Glomerular endothelial cell (primary cell): ENCODE results near the gene GOLM1. TPM values are rescaled to one million over a fixed set of nuclear protein-coding genes. Genes with fewer than 3 reads are reported as not detected.
A peak's percentile ranks its signal among the peaks of the same experiment; 100 is the strongest.
"Not testable (repeated sequence)": the region's sequence is repeated elsewhere in the genome, so short reads cannot be mapped to it uniquely, and the experiment has no call there.

Experiments
- DNase-seq: peaks from one replicate; pipeline ENCODE4 v3.0.0-alpha.2; 2011; ENCODE audit warnings: low read depth, low spot score; ENCODE audit errors: extremely low read depth
- total RNA-seq: library from RNA; depleted of rRNA; stranded (reverse); fragments of >200 nt; gene quantifications from 2 replicates; pipeline ENCODE4 v1.2.3, GENCODE V29; 2015

The GOLM1 gene
- 100 and 120 TPM in 2 replicates for total RNA-seq

- DNase-seq: no peak
Measured at GRCh38 chr9:86098824-86099700, at the start of gene GOLM1. Gene GOLM1 (minus strand): TSS chr9:86099558. CDS start chr9:86079320, 20,238 bp downstream.

- DNase-seq: not testable (repeated sequence)
Measured at GRCh38 chr9:86146671-86147070, 47.3 kb upstream of the GOLM1 start.

- DNase-seq: not testable (repeated sequence)
Measured at GRCh38 chr9:86145960-86146359, 46.6 kb upstream of the GOLM1 start.

- no peak for DNase-seq
Measured at GRCh38 chr9:86142973-86143372, 43.6 kb upstream of the GOLM1 start.

- DNase-seq: no peak
Measured at GRCh38 chr9:86141843-86142242, 42.5 kb upstream of the GOLM1 start.

GRCh38 chr9:86135371-86135770, 36.0 kb upstream of the GOLM1 start:
- DNase-seq: no peak

- DNase-seq: no peak
Measured at GRCh38 chr9:86134361-86134760, 35.0 kb upstream of the GOLM1 start.

GRCh38 chr9:86128235-86128822, 29.0 kb upstream of the GOLM1 start:
- no peak for DNase-seq

- no peak for DNase-seq
Measured at GRCh38 chr9:86126998-86127972, 27.9 kb upstream of the GOLM1 start.

- no peak for DNase-seq
Measured at GRCh38 chr9:86122311-86122710, 23.0 kb upstream of the GOLM1 start.

GRCh38 chr9:86119457-86119856, 20.1 kb upstream of the GOLM1 start:
- no peak for DNase-seq

GRCh38 chr9:86116425-86116824, 17.1 kb upstream of the GOLM1 start:
- DNase-seq: no peak

GRCh38 chr9:86115886-86116285, 16.5 kb upstream of the GOLM1 start:
- DNase-seq: no peak

GRCh38 chr9:86112057-86112456, 12.7 kb upstream of the GOLM1 start:
- DNase-seq: no peak

- no peak for DNase-seq
Measured at GRCh38 chr9:86102626-86103025, 3.3 kb upstream of the GOLM1 start.

GRCh38 chr9:86099701-86100364, 475 bp upstream of the GOLM1 start:
- DNase-seq: no peak

- DNase-seq: no peak
Measured at GRCh38 chr9:86097510-86098224, 1.7 kb downstream of the GOLM1 start.

- no peak for DNase-seq
Measured at GRCh38 chr9:86096386-86096785, 3.0 kb downstream of the GOLM1 start.

- DNase-seq: peak; percentile 22
Measured at GRCh38 chr9:86093788-86094555, 5.4 kb downstream of the GOLM1 start.
